HL-60/S4 treated with retinoic acid at 250 ng/mL for 4 days and 3 days (cell line): ENCODE measurements around the gene DXO.
"Not testable (repeated sequence)": the region's sequence is repeated elsewhere in the genome, so short reads cannot be mapped to it uniquely, and the experiment has no call there.

Experiments used
- in situ Hi-C: fragments of 300-500 bp; cut with MboI; formaldehyde crosslinking; loops from 2 replicates; pipeline ENCODE4 v1.7.0; 2022; ENCODE audit warnings: low sequenced_read_pairs

Gene DXO

DNA sequence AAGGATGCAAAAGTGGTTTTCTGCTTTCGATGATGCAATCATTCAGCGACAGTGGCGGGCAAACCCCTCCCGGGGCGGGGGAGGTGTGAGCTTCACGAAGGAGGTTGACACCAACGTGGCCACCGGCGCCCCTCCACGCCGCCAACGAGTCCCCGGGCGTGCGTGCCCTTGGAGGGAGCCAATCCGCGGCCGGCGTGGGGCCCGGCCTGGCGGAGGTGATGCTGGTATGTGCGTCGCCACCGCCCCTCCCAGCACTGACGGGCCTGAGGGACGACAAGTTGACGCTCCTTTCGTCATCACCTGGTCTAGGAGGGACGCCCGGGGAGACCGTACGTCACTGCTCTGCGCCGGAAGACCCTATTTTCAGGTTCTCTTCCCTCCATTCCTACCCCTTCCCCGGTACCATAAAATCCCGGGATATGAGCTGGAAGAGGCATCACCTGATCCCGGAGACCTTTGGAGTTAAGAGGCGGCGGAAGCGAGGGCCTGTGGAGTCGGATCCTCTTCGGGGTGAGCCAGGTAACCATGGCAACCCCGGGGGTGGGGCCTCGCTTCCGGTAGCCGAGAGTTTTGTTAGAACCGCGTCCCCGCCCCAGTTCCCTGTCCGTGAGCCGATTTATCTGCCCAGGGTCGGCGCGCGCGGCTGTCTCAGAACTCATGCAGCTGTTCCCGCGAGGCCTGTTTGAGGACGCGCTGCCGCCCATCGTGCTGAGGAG lies at the start of gene DXO:
TSS of gene DXO (minus strand) at position 146 of the 716 bp plus-strand sequence. CDS start 463 bp downstream, outside the sequence.
- in situ Hi-C loops, result no loop called here

DNA sequence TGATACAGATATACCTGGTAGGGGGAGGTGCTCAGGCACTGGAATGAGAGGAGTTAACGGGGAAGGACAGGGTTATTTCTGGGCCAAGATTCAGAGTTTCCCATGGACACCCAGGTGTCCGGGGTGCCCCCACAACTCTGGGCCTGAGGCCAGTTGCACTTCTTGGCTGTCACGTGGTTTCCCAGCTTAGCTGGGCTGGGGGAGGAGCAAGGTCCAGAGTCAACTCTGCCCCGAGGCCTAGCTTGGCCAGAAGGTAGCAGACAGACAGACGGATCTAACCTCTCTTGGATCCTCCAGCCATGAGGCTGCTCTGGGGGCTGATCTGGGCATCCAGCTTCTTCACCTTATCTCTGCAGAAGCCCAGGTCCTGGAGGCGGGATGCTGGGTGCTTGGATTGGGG lies 42.6 kb upstream of the DXO start, which contains the start of gene C4B:
TSS of gene C4B (plus strand) at position 249 of the 400 bp plus-strand sequence. CDS start at position 300, 51 bp downstream.
- in situ Hi-C loops, result not testable (repeated sequence)

DNA sequence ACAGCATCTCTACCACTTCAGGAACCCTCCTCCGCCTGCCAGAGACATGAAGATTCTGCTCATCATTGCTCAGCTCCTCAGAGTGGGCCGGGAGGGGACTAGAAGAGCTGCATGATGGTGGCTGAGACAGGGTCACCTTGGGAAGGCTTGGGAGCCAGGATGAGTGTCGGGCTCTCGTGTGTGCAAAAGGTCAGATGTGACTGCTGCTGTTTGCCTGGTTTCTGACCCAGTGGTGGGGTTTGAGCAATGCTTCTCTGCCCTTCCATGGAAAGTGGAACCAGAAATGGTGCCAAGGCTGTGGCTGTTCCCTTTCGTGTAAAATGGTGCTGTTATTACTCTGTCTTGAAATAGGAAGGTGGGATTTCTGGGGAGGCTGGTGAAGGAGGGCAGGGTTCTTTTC lies 41.8 kb upstream of the DXO start:
- in situ Hi-C loops, result not testable (repeated sequence)

DNA sequence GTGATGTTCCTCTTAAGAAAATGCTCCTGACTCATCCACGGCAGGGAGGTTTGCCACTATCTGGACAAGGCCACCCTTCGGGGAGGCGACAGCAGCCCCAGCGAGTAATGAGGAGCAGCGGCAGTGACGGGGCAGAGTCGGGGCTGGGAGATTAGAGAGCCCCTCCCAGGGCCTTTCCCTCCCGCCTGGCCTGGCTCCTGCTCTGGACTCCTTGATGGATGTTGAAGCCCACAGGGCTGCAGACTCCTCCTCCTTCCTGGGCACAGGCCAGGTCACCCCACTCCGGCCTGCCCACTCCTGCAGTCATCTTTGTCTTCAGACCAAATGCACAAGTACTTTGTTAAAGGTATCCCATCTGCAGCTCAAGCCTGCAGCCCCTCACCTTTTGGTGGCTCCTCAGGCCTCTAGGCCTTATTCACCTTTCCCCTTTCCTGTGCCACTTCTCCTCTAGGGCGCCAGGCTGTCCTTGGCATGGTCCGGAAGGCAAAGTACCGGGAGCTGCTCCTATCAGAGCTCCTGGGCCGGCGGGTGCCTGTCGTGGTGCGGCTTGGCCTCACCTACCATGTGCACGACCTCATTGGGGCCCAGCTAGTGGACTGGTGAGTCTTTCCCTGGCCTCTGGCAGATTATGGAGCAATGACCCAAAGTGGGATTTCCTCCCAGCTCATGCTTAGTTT lies 41.1 kb upstream of the DXO start:
- in situ Hi-C loops, result not testable (repeated sequence)

DNA sequence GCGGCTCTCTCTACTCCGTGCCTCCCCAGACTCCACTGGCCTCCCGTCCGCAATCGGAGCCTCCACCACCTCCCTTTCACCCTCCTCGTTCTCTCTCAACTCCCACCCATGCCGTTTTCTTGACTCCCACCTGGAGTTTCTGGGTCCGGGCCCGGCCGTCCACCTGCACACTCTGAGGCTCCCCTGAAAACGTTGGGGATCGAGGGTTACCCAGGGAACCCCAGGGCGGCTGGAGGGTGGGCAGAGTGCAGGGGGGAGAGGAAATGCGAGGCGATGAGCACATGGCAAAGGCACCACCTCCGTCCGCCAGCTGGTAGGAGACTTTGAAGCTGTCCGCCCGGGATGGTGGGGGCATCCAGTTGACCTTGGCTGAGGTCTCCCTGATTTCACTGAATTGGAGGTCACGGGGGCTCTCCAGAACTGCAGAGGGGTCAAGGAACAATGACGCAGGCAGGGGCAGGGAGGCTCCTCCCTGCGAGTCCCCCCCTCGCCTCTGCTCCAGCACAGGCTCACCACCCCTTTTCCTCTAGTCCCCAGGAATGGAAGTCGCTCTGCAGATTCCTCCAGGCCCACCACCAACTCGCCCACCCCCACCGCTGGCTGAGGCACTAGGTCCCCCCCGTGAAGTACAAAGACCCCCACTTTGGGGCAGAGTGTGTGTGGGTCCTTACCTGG lies 39.1 kb upstream of the DXO start:
- in situ Hi-C loops, result not testable (repeated sequence)

DNA sequence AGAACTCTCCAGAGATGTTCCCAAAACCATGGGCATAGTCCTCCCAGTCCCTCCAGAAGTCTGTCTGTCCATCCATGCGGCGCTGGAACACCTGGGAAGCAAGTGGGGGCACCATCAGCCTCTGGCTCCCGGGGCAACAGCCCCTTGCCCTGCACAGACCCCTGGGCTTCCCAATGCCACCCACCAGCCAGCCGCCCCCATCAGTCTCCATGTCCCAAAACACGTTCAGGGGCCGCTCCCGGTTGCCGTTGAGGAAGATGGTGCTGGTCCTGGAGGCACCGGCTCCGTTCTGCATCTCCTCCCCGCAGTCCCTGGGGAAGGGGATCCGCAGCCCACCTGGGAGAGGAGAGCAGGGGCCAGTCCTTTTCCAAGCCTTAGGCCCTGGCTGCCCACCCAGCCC lies 37.6 kb upstream of the DXO start:
- in situ Hi-C loops, result not testable (repeated sequence)

DNA sequence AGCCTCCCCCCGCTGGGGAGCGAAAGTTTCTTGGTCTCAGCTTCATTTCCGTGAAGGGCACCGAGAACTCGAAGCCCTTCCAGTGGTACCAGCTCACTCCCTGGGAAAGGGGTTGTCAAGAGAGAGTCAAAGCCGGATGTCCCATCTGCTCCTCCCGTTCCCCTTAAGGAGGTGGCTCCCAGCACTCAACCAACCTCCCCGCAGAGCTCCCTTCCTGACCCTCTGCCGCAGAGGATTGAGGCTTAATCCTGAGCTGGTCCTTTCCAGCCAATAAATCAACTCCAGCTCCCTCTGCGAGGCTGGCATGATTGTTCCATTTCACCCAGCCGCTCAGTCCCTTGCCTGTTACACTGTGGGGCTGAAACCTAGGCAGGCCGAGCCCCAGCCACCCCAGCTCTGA lies 36.7 kb upstream of the DXO start:
- in situ Hi-C loops, result not testable (repeated sequence)

DNA sequence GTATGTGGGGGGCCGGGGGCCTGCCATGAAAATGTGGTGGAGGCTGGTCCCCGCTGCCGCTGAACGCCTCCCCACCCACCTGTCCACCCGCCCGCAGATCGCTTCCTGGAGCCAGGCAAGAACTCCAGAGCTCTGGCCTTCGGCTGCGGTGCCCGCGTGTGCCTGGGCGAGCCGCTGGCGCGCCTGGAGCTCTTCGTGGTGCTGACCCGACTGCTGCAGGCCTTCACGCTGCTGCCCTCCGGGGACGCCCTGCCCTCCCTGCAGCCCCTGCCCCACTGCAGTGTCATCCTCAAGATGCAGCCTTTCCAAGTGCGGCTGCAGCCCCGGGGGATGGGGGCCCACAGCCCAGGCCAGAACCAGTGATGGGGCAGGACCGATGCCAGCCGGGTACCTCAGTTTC lies 36.1 kb upstream of the DXO start:
- in situ Hi-C loops, result not testable (repeated sequence)

DNA sequence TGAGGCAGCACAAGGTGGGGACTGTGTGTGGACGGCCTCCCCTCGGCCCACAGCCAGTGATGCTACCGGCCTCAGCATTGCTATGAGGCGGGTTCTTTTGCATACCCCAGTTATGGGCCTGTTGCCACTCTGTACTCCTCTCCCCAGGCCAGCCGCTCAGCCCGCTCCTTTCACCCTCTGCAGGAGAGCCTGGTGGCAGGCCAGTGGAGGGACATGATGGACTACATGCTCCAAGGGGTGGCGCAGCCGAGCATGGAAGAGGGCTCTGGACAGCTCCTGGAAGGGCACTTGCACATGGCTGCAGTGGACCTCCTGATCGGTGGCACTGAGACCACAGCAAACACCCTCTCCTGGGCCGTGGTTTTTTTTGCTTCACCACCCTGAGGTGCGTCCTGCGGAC lies 35.1 kb upstream of the DXO start:
- in situ Hi-C loops, result not testable (repeated sequence)

DNA sequence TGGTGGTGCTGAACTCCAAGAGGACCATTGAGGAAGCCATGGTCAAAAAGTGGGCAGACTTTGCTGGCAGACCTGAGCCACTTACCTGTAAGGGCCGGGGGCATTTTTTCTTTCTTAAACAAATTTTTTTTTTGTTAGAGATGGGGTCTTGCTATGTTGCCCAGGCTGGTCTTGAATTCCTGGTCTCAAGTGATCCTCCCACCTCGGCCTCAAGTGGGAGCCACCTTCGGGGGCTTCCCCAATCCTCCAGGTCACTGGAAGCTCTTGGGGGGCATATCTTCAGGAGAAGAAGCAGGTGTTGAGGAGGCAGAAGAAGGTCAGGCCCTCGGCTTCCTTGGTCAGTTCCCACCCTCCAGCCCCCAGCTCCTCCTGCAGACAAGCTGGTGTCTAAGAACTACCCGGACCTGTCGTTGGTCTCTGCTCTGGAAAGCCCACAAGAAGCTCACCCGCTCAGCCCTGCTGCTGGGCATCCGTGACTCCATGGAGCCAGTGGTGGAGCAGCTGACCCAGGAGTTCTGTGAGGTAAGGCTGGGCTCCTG lies 34.1 kb upstream of the DXO start:
- in situ Hi-C loops, result not testable (repeated sequence)

DNA sequence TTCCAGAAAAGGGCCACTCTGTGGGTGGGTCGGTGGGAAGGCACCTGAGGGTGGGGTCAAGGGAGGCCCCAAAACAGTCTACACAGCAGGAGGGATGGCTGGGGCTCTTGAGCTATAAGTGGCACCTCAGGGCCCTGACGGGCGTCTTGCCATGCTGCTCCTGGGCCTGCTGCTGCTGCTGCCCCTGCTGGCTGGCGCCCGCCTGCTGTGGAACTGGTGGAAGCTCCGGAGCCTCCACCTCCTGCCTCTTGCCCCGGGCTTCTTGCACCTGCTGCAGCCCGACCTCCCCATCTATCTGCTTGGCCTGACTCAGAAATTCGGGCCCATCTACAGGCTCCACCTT lies 33.6 kb upstream of the DXO start:
- in situ Hi-C loops, result not testable (repeated sequence)

DNA sequence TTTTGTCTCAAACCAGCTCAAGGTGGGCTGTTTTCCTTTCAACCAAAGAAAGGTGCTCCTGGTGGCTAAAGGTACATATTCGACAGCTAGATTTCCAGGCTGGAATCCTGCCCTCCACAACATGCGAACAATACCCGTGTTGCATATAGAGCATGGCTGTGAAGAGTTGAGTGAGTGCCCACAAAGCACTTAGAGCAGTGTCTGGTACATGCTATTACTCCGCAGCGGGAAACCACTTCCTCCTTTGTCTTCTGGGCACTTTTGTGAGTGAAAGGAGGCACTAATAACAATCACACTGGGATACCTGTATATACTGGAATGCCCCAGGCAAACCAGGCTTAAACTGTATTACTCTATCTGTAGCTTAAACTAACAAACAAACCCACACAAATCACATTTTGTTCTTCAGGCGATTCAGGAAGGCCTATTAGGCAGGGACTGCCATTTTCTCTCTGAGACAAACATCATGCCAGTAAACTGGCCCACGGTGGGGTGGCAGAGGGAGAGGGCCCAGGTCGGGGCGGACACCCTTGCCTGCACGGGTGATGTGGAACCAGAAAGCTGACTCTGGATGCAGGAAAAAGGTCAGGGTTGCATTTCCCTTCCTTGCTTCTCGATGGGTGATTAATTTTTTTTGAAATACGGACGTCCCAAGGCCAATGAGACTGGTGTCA lies 33.1 kb upstream of the DXO start:
- in situ Hi-C loops, result not testable (repeated sequence)

DNA sequence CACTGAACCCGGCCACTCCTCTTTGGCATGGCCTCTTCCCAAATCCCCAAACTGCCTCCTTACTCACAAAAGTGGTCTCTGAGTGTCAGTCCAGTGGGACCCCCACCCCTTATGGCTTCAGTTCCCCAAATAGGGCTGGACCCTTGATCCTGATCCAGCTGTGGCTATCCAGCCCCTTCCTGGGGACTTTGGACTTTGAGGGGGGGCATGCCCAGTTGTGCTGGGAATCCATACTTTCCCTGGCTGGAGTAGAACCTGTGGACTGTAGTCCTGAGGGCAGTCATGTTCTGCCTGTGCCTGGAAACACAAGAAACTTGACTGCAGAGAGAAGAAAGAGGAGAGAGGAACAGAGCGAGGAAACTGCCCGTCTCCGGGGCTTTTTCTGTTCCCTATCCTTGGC lies 32.5 kb upstream of the DXO start:
- in situ Hi-C loops, result not testable (repeated sequence)

DNA sequence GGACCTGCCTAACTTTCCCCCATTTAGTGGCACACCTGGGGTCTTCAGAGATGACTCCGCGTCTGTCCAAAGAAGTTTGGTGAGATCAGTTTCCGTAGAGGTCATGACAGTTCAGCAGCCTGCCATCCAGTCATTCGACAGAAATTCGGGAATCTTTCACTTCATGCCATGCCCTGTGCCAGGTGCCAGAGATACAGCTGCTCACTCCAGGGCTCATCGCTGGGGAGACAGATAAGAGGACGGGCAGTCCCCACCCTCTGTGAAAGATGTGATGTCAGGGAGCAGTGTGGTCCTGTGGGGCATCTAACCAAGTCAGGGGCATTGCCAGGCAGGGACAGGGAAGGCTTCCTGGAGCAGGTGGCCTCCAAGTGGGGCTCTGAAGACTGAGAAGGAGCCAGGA lies 31.4 kb upstream of the DXO start:
- in situ Hi-C loops, result not testable (repeated sequence)

DNA sequence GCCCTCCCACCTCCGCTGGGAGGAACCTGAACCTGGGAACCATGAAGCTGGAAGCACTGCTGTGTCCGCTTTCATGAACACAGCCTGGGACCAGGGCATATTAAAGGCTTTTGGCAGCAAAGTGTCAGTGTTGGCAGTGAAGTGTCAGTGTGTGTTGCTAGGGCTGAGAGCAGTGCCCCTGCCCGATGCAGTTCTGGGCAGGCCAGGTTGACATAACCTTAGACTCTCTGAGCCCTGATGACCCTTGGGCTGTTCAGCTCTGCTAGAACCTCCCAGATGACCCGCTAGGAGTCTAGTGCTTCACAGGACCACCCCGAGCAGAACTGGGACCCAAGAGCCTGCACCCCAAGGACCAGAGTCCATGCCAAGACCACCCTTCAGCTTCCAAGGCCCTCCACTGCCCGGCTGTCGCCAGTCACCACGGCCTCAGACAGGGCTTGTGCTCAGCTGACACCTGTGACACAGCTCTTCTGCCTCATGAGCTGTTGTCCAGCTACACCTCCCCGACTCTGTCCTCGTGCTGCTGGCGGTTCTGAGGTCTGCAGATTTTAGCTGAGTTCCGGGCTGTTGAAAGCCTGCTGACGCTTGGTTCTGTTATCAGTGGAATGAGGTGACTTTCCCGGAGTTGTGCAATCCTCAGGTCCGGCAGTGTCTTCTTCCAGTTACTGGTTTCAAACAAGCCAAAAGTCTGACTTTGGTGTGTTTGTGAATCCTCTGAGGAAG lies 30.8 kb upstream of the DXO start:
- in situ Hi-C loops, result not testable (repeated sequence)

DNA sequence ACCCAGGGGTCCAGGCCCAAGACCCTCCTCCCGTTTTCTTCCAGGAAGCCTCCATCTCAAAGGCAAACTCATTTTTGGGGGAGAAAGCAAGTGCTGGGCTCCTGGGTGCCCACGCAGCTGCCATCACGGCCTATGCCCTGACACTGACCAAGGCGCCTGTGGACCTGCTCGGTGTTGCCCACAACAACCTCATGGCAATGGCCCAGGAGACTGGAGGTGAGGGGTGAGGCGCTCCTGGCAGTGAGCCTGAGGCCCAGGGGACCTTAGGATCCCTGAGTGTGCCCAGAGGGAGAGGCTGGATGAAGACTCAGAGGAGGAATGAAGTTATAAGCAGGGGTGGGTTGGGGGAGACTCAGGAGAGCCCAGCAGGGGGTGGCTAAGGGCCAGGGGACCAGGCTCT lies 24.4 kb upstream of the DXO start:
- in situ Hi-C loops, result not testable (repeated sequence)

DNA sequence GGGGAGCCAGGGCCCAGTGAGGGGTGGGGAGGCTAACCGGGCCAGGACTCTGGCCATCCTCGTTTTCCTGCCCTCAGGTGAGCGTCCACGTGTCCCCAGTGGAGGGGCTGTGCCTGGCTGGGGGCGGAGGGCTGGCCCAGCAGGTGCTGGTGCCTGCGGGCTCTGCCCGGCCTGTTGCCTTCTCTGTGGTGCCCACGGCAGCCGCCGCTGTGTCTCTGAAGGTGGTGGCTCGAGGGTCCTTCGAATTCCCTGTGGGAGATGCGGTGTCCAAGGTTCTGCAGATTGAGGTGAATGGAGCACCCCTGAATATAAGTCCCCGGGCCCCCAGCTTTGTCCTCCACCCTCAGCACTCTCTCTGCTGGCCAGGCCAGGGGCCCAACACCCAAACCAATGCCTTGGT lies 22.5 kb upstream of the DXO start:
- in situ Hi-C loops, result not testable (repeated sequence)

DNA sequence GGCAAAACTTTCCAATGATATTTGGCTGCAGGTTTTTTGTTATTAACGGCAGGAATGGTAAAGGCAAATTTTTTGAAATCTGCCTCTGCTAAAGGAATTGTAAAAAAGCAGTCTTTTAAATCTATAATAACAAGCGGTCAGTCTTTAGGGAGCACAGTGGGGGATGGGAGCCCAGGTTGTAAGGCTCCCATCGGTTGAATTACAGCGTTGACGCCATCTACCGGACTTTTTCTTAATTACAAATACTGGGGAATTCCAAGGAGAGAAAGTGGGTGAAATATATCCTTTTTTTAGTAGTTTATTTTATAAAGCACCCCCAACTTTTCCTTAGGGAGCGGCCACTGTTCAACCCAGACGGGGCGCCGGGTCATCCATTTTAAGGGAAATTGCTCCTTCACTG lies 17.4 kb upstream of the DXO start:
- in situ Hi-C loops, result not testable (repeated sequence)

DNA sequence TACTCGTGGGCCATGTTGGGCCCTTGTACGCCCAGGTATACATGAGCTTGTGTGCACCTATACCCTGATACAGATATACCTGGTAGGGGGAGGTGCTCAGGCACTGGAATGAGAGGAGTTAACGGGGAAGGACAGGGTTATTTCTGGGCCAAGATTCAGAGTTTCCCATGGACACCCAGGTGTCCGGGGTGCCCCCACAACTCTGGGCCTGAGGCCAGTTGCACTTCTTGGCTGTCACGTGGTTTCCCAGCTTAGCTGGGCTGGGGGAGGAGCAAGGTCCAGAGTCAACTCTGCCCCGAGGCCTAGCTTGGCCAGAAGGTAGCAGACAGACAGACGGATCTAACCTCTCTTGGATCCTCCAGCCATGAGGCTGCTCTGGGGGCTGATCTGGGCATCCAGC lies 9.8 kb upstream of the DXO start, which contains the start of gene C4A:
TSS of gene C4A (plus strand) at position 314 of the 400 bp plus-strand sequence. CDS start at position 365, 51 bp downstream.
- in situ Hi-C loops, result not testable (repeated sequence)

DNA sequence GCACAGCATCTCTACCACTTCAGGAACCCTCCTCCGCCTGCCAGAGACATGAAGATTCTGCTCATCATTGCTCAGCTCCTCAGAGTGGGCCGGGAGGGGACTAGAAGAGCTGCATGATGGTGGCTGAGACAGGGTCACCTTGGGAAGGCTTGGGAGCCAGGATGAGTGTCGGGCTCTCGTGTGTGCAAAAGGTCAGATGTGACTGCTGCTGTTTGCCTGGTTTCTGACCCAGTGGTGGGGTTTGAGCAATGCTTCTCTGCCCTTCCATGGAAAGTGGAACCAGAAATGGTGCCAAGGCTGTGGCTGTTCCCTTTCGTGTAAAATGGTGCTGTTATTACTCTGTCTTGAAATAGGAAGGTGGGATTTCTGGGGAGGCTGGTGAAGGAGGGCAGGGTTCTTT lies 9.1 kb upstream of the DXO start:
- in situ Hi-C loops, result not testable (repeated sequence)
